Stimulated activated CD8-positive, alpha-beta memory T cell treated with anti-CD3 and anti-CD28 coated beads, Interleukin-2, amount 100 ng/mL, for 48 hours (primary cell): Measurements from ENCODE around the gene TRAPPC10.

Experiments
- DNase-seq, 2 donors: peaks; one replicate each; pipeline ENCODE4 v3.0.0-alpha.2; 2020; ENCODE audit warnings: low read depth in 2 of 2

Gene TRAPPC10

DNA sequence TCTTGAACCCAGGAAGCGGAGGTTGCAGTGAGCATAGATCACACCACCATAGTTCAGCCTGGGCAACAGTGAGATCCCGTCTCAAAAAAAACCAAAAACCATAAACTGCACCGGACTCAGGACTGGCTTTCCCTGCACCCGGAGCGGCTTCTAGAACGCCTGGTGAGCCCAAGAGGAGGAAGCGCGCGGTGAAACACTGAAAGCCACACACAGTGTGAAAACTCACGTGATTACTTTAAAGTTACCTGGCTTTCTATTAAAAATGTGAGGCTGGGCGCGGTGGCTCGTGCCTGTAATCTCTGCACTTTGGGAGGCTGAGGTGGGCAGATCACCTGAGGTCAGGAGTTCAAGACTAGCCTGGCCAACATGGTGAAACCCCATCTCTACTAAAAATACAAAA, 7.0 kb upstream of the TRAPPC10 start:
- DNase-seq = no peak

DNA sequence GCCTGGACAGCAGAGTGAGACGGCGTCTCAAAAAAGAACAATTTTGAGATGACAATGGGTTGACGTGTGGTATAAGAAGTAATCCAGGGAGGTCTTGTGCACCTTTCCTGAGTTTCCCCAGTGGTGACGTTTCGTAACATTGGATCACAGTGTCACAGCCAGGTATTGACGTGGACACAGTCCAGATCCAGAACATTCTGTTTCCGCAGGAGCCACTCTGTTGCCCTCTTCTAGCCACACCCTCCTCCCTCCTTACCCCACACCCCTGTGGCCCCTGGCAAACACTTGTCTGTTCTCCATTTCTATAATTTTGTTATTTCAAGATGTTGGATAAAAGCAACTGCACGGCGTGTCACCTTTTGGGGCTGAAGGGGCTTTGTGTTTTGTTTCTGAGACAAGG, 6.5 kb upstream of the TRAPPC10 start:
- no peak for DNase-seq

DNA sequence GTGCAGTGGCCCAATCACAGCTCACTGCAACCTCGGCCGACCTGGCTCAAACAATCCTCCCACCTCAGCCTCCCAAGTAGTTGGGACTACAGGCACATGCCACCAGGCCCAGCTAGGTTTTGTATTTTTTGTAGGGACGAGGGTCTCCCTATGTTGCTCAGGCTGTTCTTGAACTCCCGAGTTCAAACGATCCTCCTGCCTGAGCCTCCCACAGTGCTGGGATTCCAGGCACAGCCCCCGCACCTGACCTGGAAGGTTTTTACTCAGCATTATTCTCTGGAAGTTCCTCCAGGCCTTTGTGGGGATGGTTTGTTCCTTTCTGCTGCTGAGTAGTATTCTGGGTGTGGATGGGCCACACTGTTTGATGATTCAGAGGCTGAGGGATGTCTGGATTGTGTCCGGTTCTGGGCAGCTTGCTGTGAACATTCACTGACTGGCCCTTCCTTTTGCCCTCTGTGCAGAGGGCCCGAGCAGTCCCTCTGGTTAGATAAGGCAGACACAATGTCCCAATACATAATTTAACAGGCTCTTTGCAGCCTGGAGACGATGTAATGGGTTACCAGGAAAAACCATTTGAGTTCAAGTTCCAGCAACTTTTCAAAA, 6.0 kb upstream of the TRAPPC10 start:
- DNase-seq = no peak

DNA sequence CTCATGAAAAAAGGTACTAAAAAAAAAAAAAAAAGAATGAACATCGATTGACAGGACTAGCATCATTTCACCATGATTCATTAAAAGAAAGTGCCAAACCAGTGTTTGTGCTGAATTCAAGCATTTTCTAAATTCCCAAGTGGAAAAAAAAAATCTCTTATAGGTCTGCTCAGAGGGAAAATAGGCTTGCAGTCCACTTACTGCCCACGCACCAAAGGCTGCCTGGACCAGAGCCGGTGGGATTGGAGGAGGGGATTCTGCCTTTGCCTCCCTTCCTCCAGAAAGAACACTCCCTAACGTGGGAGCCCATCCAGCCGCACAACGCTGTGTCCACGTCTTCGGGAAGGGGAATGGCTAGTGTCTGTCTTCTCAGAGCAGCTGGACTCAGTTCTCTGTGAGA, 5.5 kb upstream of the TRAPPC10 start:
- DNase-seq = no peak

DNA sequence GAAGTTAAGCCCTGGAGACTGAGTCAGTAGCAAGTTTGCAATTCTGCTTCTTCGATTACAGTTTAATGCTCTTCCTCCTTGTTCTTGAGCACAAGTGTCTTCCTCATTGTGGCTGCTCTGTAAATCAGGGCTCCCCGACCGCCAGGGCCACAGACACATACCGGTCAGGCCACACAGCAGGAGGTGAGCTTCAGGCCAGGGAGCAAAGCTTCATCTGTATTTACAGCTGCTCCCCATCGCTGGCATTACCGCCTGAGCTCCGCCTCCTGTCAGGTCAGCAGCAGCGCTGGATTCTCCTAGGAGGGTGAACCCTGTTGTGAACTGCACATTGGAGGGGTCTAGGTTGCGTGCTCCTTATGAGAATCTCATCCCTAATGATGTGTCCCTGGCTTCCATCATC, 1.7 kb upstream of the TRAPPC10 start:
- no peak for DNase-seq

DNA sequence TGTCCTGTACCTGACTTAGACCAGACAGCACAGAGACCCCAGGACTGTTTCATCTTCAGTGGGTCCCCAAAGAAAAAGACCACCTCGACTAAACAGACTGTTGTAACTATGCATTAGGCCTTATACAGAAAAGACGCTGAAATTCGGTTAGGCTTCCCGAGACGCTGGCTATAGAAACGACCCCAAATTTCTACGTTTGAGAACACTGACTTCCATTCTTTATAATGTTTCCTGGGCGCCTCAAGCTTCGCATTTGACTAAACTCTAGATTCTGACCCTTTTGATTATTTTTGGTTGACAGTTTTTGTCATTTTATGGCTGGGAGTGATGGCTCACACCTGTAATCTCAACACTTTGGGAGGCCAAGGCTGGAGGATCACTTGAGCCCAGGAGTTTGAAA, 986 bp upstream of the TRAPPC10 start:
- no peak for DNase-seq

DNA sequence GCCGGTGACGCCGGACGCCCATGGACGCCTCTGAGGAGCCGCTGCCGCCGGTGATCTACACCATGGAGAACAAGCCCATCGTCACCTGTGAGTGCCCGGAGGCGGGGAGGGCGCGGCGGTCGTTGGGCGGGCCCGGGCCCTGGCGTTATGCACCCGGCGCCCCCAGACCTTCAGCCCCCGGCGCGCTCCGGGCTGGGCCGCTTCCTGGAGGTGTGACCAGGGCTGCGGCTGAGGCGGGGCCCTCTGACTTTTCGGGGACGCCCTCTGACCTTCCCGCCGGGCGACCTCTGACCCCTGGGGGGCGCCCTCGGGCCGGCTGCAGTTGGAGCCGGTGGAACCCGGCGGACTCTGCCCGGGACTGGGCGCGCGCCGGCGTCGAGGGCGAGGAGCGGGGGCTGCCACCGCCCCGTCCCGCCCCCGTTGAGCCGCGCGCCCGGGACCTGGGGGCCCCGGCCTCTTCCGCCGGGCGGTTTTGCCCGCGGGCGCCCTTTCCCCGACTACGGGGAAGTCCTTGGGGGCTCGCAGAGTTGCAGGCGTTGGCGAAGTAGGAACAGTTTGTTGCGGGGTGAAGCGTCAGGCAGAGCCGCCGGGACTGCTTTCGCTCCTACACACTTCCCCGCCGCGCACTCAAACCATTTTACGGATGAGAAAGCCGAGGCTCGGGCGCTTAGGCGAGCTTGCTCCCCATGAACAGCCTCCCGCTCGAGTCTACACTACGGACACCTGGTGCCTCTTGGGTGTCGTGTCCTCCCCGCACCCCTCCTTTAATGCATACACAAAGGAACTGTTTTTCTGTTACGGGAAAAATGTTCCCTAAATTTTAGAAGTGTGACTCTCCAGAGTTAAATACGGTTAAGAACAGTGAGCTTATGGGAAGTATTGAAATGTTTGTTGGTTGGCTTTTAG, 618 bp downstream of the TRAPPC10 start:
- peak; percentile 82 to 90 for DNase-seq

DNA sequence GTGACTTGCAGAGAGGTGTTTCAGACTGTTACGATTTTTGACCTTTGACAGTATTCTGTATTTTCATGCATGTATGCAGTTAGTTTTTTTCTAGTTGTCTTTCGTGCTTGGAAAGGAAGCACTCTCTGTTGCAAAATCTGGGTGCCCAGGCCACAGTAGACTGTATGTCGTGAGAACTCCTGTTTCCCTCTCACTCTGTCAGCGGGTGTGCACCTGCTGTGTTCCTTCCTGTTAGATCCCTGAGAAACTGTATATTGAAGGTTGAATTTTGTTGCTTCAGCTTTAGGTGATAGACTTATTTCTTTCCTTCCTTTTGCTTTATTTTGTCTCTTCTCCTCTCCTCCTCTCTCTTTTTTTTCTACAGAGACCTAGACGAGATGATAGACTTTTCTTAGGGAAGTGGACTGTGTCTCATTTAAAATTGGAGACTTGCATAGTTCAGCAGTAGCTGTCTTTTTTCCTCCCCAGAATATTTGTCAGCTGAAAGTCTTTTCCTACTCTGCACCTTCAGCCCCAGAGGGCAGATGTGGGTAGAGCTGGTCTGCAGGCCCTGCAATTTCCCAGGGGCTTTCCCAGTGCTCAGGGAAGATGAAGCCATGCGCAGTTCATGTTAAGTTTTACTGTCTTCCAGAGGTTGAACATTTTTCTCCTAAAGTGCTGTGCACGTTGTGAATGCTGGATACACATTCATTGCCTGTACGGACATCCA, 1.4 kb downstream of the TRAPPC10 start:
- peak in 1 of 2 donors; percentile 13 for DNase-seq

DNA sequence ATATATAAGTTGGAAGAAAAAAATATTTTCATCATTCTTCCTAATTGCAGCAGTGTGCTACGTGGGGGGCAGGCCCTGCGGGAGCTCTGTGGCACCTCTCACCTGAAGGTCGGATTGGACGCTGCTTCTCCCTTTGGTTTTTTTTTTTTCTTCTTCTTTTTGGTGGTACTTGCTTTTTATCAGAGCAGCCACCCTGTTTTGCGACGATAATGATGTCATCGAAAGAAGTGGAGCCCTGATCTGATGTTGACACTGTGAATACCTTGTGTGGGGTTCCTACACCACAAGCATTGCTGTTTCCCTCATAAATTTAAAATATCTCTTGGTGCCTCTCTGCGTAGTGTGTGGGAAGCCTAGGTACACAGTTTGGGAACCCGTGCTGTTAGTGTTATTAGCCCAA, 5.5 kb downstream of the TRAPPC10 start:
- DNase-seq = no peak

DNA sequence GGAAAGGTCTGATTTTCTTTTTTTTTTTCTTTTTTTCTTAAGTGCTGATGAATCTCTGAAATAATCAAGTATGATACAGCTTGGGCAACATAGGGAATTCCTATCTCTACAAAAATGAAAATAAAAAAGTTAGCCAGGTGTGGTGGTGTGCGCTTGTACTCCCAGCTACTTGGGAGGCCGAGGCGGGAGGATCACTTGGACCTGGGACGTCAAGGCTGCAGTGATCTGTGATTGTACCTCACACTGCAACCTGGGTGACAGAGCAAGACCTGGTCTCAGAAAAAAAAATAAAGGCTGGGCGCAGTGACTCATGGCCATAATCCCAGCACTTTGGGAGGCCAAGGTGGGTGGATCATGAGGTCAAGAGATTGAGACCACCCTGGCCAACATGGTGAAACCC, 6.0 kb downstream of the TRAPPC10 start:
- no peak for DNase-seq

DNA sequence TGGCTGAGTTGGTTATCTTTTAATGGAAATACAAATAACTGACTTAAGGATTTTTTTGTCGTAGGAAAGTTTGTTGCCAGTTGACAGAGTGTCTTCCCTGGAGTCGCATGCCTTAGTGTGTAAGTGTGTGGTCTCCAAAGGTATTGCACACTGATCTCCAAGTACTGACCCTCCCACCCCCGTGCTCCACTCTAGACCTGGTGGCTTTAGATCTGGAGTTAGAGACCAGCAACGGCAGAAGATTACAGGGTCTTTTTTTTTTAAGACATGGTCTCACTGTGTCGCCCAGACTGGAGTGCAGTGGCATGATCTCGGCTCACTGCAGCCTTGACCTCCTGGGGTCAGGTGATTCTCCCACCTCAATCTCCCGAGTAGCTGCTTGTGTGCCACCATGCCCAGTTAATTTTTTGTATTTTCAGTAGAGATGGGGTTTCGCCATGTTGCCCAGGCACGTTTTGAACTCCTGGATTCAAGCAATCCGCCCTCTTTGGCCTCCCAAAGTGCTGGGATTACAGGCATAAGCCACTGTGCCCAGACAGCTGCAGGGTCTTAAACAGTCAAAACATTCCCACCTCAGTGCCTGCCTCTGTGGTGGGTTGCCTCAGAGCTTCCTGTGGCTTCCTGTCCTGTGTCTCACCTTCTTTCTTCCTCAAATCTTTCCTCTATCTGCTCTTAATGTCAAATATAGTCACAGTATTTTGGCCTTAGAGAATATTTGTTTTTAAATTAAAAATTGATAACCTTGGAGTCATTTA, 6.9 kb downstream of the TRAPPC10 start:
- DNase-seq = no peak

DNA sequence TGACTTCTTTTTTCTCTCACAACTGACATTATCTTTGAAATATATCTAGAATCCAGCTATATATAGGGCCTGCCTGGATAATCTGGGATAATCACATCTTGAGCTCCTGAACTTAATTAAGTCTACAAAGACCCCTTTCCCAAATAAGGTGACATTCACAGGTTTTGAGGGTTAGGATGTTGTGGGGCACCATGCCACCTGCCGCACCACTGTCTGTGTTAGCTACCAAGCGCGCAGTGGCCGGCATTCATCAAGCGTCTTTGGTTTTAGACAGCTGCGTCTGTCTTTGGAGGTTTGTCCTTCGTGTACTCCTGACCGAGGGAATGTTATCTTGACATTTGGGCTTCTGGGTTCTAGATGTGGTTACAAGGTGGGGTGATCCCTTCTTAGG, 7.5 kb downstream of the TRAPPC10 start:
- DNase-seq = no peak

DNA sequence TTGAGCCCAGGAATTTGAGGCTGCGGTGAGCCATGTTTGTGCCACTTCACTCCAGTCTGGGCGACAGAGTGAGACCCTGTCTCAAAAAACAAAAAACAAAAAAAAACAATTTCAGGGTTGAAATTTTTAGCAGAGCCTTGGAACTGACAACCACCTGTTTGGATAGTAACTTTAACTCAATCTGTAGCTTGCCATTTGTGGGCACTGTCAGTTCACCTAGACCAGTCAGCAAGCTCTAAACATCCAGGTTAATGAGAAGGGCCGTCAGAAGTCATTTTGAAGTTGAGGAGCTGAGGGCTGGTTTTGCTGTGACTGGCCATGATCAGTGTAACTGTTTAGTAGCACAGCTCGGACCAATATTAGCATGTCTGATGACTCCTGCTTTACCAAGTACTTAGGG, 8.4 kb downstream of the TRAPPC10 start:
- DNase-seq = no peak

DNA sequence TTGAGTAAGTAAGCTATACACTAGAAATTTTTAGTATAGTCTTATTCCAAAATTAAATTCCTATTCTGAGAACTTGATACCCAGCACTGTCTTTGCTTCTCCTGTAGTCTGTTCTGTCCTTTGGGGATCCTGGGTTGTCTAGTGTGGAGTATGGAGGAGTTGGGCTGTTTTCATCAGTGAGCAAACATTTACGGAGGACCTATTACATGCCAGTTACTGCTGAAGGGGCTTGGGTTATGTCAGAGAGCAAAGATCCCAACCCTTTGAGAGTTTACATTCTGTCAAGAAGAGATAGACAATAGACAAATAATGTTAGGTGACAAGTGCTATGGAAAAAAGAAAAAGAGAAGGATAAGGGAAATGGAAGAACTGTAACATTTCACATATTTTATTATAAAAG, 9.0 kb downstream of the TRAPPC10 start:
- no peak for DNase-seq

DNA sequence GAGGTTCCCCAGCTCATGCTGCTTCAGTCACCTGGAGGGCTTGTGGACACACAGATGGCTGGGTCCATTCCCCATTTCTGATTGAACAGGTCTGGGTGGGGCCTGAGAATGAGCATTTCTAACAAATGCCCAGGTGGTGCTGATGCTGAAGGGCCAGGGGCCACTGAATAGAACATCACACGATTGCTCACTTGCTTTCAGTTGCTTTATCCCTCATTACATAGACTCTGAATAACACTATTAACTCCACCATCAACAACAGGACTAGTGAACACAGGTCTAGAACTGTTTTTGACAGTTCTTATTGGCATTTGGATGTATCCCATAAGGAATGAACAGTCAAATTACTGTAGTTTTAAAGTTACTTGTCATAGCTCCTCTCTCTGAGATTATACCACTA, 12.1 kb downstream of the TRAPPC10 start:
- no peak for DNase-seq

DNA sequence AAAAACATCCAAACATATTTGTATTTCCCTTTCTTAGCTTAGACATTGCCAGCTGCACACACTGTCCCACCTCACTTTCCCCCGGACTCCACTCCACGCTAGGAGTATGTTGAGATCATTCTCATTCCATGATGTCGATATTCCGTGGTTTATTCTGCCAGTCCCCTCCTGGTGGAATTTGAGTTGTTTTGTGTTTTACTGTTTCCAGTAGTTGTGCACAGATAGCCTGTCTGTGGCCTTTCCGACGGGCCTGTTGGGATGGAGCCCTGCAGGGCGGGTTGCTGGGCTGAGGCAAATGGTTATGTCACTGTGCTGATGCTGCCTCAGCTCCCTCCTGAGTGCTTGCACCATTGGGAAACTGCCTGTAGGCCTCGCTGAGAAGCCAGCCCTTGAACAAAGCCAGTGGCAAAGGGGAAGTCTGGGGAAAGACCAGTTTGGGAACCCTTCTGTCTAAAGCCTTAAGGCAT, 12.8 kb downstream of the TRAPPC10 start:
- no peak for DNase-seq

DNA sequence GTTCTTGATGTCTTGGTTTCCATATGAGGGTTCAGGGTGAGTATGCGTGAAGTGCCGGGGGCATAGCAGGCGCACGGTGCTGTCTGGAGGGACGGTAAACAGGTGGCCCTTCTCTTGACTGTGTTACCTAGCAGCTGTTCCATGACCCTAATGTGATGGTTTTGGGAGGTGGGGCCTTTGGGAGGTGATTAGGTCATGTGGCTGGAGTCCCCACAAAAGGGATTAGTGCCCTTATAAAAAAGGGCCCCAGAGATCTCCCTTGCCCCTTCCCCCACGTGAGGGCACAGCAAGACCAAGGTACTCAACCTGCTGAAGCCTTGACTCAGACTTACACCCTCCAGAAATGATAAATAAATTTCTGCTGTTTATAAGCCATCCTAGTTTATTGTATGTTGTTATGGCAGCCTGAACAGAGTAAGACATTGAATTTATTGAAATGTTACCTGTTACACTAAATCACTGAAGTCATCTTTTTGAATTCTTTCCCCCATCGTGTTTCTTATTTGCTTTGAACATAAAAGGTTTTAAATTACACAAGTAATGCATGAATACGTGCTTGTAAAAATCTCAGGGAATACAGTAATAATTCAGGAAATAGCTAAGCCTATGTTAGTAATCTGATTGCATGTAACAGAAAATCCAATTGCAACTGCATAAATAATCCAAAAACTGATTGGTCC, 15.6 kb downstream of the TRAPPC10 start:
- no peak for DNase-seq

DNA sequence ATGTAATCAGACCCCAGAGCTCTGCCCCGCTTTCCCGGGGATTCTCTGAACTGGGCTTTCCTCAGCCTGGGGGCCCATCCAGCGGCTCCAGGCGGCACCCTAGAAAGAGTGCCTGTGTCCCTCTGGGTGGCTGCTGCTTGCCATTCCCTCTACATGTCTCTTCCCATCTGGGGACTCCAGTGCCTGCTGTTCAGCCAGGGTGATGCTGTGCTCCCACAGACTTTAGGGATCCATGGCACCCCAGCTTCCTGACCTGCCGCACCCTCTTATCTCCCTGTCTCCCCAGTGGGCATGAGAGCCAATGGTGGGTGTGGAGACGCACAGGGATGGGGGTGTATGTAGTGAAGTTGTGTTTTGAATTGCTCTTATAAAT, 16.2 kb downstream of the TRAPPC10 start:
- DNase-seq = no peak

DNA sequence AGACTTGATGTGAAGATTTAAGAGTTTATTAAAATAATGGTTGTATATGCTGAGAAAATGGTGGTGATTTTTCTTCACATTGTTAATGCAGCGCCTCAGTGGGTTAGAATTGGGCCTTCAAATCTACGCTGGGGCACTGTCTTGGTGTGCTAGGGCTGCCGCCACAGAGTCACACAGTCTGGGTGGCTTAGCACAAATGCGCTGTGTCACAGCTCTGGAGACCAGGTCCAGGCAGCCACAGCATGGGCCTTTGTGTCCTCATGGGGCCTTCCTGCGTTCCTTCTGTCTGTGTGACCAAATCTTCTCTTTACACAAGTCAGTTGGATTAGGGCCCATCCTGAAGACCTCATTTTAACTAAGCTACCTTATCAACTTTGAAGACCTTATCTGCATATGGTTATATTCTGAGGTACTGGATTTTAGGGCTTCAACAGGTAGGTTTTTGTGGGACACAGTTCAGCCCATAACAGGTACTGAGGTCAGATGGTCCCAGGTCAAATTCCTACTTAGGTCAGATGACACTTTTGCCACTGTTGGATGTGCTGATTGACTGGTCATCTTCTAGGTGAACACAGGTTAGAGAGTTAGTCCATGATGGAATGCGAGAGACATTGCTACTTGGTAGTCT, 17.5 kb downstream of the TRAPPC10 start:
- DNase-seq = no peak

DNA sequence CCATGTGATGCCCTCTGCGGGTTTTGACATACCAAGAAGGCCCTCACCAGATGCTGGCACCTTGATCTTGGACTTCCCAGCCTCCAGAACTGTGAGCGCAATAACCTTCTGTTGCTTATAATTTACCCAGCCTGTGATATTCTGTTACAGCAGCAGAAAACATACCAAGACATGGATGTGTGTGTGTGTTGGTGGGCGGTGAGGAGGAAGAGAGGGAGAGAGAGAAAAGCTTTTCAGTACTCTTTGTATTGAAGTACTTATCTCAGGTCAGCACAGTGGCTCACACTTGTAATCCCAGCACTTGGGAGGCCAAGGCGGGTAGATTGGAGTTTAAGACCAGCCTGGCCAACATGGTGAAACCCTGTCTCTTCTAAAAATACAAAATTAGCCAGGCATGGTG, 23.1 kb downstream of the TRAPPC10 start:
- no peak for DNase-seq

DNA sequence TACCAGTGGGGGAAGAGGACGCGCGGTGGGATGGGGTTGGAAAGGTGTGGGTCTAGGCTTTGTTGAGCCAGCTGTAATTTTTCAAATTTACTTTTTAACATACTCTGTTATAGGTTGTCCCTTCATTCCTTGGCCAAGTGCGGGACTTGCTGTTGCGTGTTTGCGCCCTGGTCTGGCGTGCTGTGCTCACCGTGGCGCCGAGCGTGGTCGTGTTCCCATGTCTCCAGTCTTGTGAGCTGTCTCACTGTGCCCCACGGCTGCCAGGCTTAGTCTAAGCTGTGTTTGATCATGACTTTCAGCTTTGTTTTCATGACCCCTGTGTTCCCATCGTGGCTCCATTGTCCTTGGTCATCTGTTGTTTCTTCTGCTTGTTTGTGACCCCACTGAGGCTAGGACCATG, 26.0 kb downstream of the TRAPPC10 start:
- no peak for DNase-seq
